DOHH2 (cell line): ENCODE measurements around the gene CLIC5.

Experiments used
- H3F3A ChIP-seq: fragments of 200-600 bp; sonication (generic), shearing (Covaris generic); 2 replicates; pipeline ENCODE4 v1.6.0; 2016; ENCODE audit warnings: antibody characterized with exemption, mild to moderate bottlenecking; ENCODE audit not compliant: control insufficient read depth, insufficient read depth
- H3K27ac ChIP-seq: fragments of 200-600 bp; sonication (generic); 2 replicates; pipeline ENCODE4 v1.5.1; 2014; ENCODE audit warnings: low read depth, mild to moderate bottlenecking, low read length, moderate library complexity
- H3K27me3 ChIP-seq: fragments of 200-600 bp; sonication (generic); 2 replicates; pipeline ENCODE4 v1.6.1; 2014; ENCODE audit warnings: mild to moderate bottlenecking, low read length, mixed read lengths; ENCODE audit not compliant: control insufficient read depth
- H3K36me3 ChIP-seq: fragments of 200-600 bp; sonication (generic); 2 replicates; pipeline ENCODE4 v1.6.1; 2014; ENCODE audit warnings: mild to moderate bottlenecking, low read length, moderate library complexity, mixed read lengths; ENCODE audit not compliant: control insufficient read depth
- H3K4me1 ChIP-seq: fragments of 200-600 bp; sonication (generic); 2 replicates; pipeline ENCODE4 v1.6.1; 2014; ENCODE audit warnings: mild to moderate bottlenecking, low read length, mixed read lengths; ENCODE audit not compliant: control insufficient read depth
- H3K4me2 ChIP-seq: fragments of 200-600 bp; sonication (generic); 2 replicates; pipeline ENCODE4 v1.6.0; 2014; ENCODE audit warnings: mild to moderate bottlenecking, low read length, moderate library complexity
- H3K4me3 ChIP-seq: fragments of 200-600 bp; sonication (generic); 2 replicates; pipeline ENCODE4 v1.5.1; 2014; ENCODE audit warnings: mild to moderate bottlenecking, low read length, mixed read lengths
- H3K79me2 ChIP-seq: fragments of 200-600 bp; sonication (generic); 2 replicates; pipeline ENCODE4 v1.6.1; 2014; ENCODE audit warnings: mild to moderate bottlenecking, low read length, mixed read lengths; ENCODE audit not compliant: control insufficient read depth
- H3K9me2 ChIP-seq: fragments of 200-600 bp; sonication (generic); replicated peaks from 2 replicates; pipeline ENCODE4 v1.6.1; 2014; ENCODE audit warnings: mild to moderate bottlenecking, low read length, mixed read lengths; ENCODE audit not compliant: control insufficient read depth
- H3K9me3 ChIP-seq: fragments of 200-600 bp; sonication (generic); 2 replicates; pipeline ENCODE4 v1.6.1; 2014; ENCODE audit warnings: antibody characterized with exemption, low read length, mixed read lengths; ENCODE audit not compliant: control insufficient read depth, insufficient read depth
- H4K20me1 ChIP-seq: fragments of 200-600 bp; sonication (generic); 2 replicates; pipeline ENCODE4 v1.6.0; 2014; ENCODE audit warnings: low read depth, mild to moderate bottlenecking, antibody characterized with exemption, low read length, moderate library complexity; ENCODE audit not compliant: control insufficient read depth, insufficient read depth
- EZH2phosphoT487 ChIP-seq: fragments of 200-600 bp; sonication (generic); IDR thresholded peaks from 2 replicates; pipeline ENCODE4 v1.6.1; 2017; ENCODE audit warnings: borderline replicate concordance, mild to moderate bottlenecking, antibody characterized with exemption, low read length, moderate library complexity, mixed read lengths
- TF ChIP-seq, protein P1 (sequence below): fragments of 200-600 bp; sonication (generic); IDR thresholded peaks from one replicate; pipeline ENCODE4 v1.5.1; 2014; ENCODE audit warnings: antibody characterized with exemption, mild to moderate bottlenecking, low read depth, low read length; ENCODE audit not compliant: poor library complexity, severe bottlenecking

Gene CLIC5

GRCh38 chr6:45901767-45902650 is 113.7 kb downstream of the CLIC5 start:
- H3K4me3 ChIP-seq = no peak overlapping the region
- no peaks in the 10 kb centered on the region for H3K9me3 ChIP-seq
- H3K27me3 ChIP-seq = no peaks in the 10 kb centered on the region
- no peak overlapping the region for H3K27ac ChIP-seq
- no peaks in the 10 kb centered on the region for H3K36me3 ChIP-seq
- H3K79me2 ChIP-seq = no peaks in the 10 kb centered on the region
- H3F3A ChIP-seq = no peaks in the 10 kb centered on the region
- TF ChIP-seq, protein P1, sequence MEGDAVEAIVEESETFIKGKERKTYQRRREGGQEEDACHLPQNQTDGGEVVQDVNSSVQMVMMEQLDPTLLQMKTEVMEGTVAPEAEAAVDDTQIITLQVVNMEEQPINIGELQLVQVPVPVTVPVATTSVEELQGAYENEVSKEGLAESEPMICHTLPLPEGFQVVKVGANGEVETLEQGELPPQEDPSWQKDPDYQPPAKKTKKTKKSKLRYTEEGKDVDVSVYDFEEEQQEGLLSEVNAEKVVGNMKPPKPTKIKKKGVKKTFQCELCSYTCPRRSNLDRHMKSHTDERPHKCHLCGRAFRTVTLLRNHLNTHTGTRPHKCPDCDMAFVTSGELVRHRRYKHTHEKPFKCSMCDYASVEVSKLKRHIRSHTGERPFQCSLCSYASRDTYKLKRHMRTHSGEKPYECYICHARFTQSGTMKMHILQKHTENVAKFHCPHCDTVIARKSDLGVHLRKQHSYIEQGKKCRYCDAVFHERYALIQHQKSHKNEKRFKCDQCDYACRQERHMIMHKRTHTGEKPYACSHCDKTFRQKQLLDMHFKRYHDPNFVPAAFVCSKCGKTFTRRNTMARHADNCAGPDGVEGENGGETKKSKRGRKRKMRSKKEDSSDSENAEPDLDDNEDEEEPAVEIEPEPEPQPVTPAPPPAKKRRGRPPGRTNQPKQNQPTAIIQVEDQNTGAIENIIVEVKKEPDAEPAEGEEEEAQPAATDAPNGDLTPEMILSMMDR = no peak
- no peak for TF ChIP-seq EZH2phosphoT487
- no peaks in the 10 kb centered on the region for H3K4me1 ChIP-seq
- no peak overlapping the region for H3K4me2 ChIP-seq
- no peaks in the 10 kb centered on the region for H4K20me1 ChIP-seq
- H3K9me2 ChIP-seq = no peaks in the 10 kb centered on the region

GRCh38 chr6:45900808-45901752 is 114.6 kb downstream of the CLIC5 start:
- H3K27me3 ChIP-seq = no peaks in the 10 kb centered on the region
- H3F3A ChIP-seq = no peaks in the 10 kb centered on the region
- H3K4me3 ChIP-seq = no peak overlapping the region
- no peak for TF ChIP-seq EZH2phosphoT487
- TF ChIP-seq, protein P1 = no peak
- H3K9me3 ChIP-seq = no peaks in the 10 kb centered on the region
- H3K9me2 ChIP-seq = no peaks in the 10 kb centered on the region
- H3K4me1 ChIP-seq = no peaks in the 10 kb centered on the region
- no peaks in the 10 kb centered on the region for H4K20me1 ChIP-seq
- no peaks in the 10 kb centered on the region for H3K79me2 ChIP-seq
- no peaks in the 10 kb centered on the region for H3K36me3 ChIP-seq
- H3K4me2 ChIP-seq = no peak overlapping the region
- H3K27ac ChIP-seq = no peak overlapping the region

DNA sequence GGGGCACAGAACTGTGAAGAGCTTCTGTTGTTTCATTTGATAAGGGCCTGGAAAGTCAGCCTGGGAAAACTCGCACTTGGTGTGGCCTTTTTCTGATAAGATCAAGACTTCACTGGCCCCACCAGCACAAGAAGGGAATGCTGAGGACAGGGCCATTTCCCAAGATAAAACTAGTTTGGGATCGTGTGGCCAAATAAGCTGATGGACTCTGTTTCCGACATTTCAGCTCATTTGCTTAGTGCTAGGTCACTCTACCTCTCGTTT is 116.0 kb downstream of the CLIC5 start:
- H3K79me2 ChIP-seq = no peaks in the 10 kb centered on the region
- TF ChIP-seq EZH2phosphoT487 = no peak
- H4K20me1 ChIP-seq = no peaks in the 10 kb centered on the region
- no peak overlapping the region for H3K4me3 ChIP-seq
- H3F3A ChIP-seq = no peaks in the 10 kb centered on the region
- H3K9me3 ChIP-seq = no peaks in the 10 kb centered on the region
- H3K36me3 ChIP-seq = no peaks in the 10 kb centered on the region
- H3K27me3 ChIP-seq = no peaks in the 10 kb centered on the region
- H3K4me1 ChIP-seq = no peaks in the 10 kb centered on the region
- H3K27ac ChIP-seq = no peak overlapping the region
- H3K9me2 ChIP-seq = no peaks in the 10 kb centered on the region
- no peak overlapping the region for H3K4me2 ChIP-seq
